ENCODE data around the gene TIMM17A. TPM values are rescaled to one million over a fixed set of nuclear protein-coding genes. Genes with fewer than 3 reads are reported as not detected.

Gene TIMM17A
- total and polyA plus RNA-seq, 2 of the 4 experiments (the other 2 are of a cell fraction): 80.4 to 87.3 TPM

GRCh38 chr1:202010180-202011015 is 55.1 kb downstream of the TIMM17A start, which contains the start of gene ELF3:
ELF3 (plus strand) TSS chr1:202010587; CDS start chr1:202011137, 550 bp downstream.
- no peaks in the 10 kb centered on the region; the same call in 1 of the 2 replicates for H3K9me1 ChIP-seq (ENCODE audit: insufficient read depth, low read length)
- POLR2A ChIA-PET (ENCODE audit: unreplicated experiment): no interaction called here
- H3K4ac ChIP-seq (ENCODE audit: low read depth, low read length): no peak within 1 kb of the TSS
- no peak within 1 kb of the TSS for H3K56ac ChIP-seq (ENCODE audit: extremely low read depth, insufficient read depth, low read length)
- H3K9ac ChIP-seq (ENCODE audit: low read depth, low read length): no peak within 1 kb of the TSS
- WGBS, 2 experiments (ENCODE audit: extremely low coverage in 2 of 2, insufficient read length in 1 of 2): 75% methylated on average over 12 of the region's 24 CpGs; no CpG with 5 or more reads in 1 of the 2 experiments
- no peaks in the 10 kb centered on the region for H4K20me1 ChIP-seq (ENCODE audit: insufficient read depth, low read length)
- peak within 1 kb of the TSS; percentile 47; the same call in 1 of the 2 replicates for H2AK5ac ChIP-seq (ENCODE audit: low read depth, low read length)
- dilution Hi-C loops (cut with HindIII; ENCODE audit: low sequenced_read_pairs, unreplicated experiment) (no loop called here), intact Hi-C loops (cut with micrococcal nuclease) (no loop called here), in situ Hi-C loops (cut with MboI; ENCODE audit: low sequenced_read_pairs) (loop anchor here (5.0 kb wide), 1 partner anchor 107 kb away; no protein-coding TSS in a partner anchor)
- no peak within 1 kb of the TSS for H4K8ac ChIP-seq (ENCODE audit: low read depth in 2 of 2, low read length in 2 of 2)
- H3K4me2 ChIP-seq (ENCODE audit: low read depth, low read length): no peak within 1 kb of the TSS
- H2AFZ ChIP-seq (replicated peaks; ENCODE audit: low read length, poor library complexity): peak within 1 kb of the TSS; percentile 54
- H3K18ac ChIP-seq (ENCODE audit: low read depth, low read length): no peak within 1 kb of the TSS
- no peak within 1 kb of the TSS for H2BK20ac ChIP-seq (ENCODE audit: low read depth, low read length)
- H3K14ac ChIP-seq (replicated peaks; ENCODE audit: low read depth, low read length): no peak within 1 kb of the TSS
- 0 out of 2 replicates have a peak, but pooled peaks cover 2% of the 10 kb centered on the region for H3K27me3 ChIP-seq (ENCODE audit: control insufficient read depth, insufficient read depth, low read length)
- no peaks in the 10 kb centered on the region for H3K9me3 ChIP-seq (ENCODE audit: control insufficient read depth, insufficient read depth, low read length)
- H3K36me3 ChIP-seq (ENCODE audit: control insufficient read depth, insufficient read depth, low read length): peaks cover 3% of the 10 kb centered on the region
- CTCF ChIA-PET: interaction anchor here (0.6 kb wide), 1 partner anchor 50 kb away, joined by 3 read pairs; no protein-coding TSS in a partner anchor
- no peak within 1 kb of the TSS for H4K91ac ChIP-seq (ENCODE audit: insufficient read depth, low read depth, low read length)
- no peak for DNase-seq
- H3K4me3 ChIP-seq (ENCODE audit: insufficient read depth, low read depth, low read length): no peak within 1 kb of the TSS
- H3K27ac ChIP-seq (ENCODE audit: insufficient read depth, low read length): no peak within 1 kb of the TSS
- H2BK15ac ChIP-seq (ENCODE audit: low read depth, low read length): no peak within 1 kb of the TSS
- H2BK120ac ChIP-seq (ENCODE audit: low read depth, low read length): no peak within 1 kb of the TSS
- H3K79me1 ChIP-seq (ENCODE audit: low read depth in 1 of 2, low read length in 2 of 2): no peaks in the 10 kb centered on the region
- H3K23ac ChIP-seq (ENCODE audit: low read depth, low read length): no peak within 1 kb of the TSS
- no TSS peak for BruUV-seq (replicated peaks)
- H4K5ac ChIP-seq (ENCODE audit: low read depth, low read length): no peak within 1 kb of the TSS
- TF ChIP-seq NFE2L2 (IDR thresholded peaks at IDR 0.05; ENCODE audit: low read depth, low read length) (no peak), CTCF (conservative IDR thresholded peaks at IDR 0.05; ENCODE audit: low read depth, low read length) (no peak), MAFK (IDR thresholded peaks at IDR 0.05; ENCODE audit: low read depth, low read length) (no peak), RCOR1 (IDR thresholded peaks at IDR 0.05; ENCODE audit: insufficient replicate concordance, low read length) (no peak), RFX5 (IDR thresholded peaks at IDR 0.05; ENCODE audit: low read depth, low read length) (no peak)
- TF ChIP-seq, protein P1, sequence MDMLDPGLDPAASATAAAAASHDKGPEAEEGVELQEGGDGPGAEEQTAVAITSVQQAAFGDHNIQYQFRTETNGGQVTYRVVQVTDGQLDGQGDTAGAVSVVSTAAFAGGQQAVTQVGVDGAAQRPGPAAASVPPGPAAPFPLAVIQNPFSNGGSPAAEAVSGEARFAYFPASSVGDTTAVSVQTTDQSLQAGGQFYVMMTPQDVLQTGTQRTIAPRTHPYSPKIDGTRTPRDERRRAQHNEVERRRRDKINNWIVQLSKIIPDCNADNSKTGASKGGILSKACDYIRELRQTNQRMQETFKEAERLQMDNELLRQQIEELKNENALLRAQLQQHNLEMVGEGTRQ (IDR thresholded peaks at IDR 0.05; ENCODE audit: low read depth, low read length): no peak
- H2BK5ac ChIP-seq (ENCODE audit: low read depth, low read length, poor library complexity, severe bottlenecking): no peak within 1 kb of the TSS
- ATAC-seq (ENCODE audit: low read depth): no peak
- H3K4me1 ChIP-seq (ENCODE audit: control insufficient read depth, insufficient read depth, low read length): peaks cover 2% of the 10 kb centered on the region; the same call in 1 of the 2 replicates
- peak within 1 kb of the TSS; percentile 87 for H2AK9ac ChIP-seq (replicated peaks; ENCODE audit: low read depth, low read length, poor library complexity)

Data from IMR-90 (cell line).